Spinal cord (tissue), 10 donors: ENCODE results near the gene NENF. TPM values are rescaled to one million over a fixed set of nuclear protein-coding genes. Genes with fewer than 3 reads are reported as not detected.
"Not testable (repeated sequence)": the region's sequence is repeated elsewhere in the genome, so short reads cannot be mapped to it uniquely, and the experiment has no call there.

Source experiments
- DNase-seq, 6 donors: peaks; one replicate each; pipeline versions ENCODE4 v3.0.0 to v3.0.0-alpha.2; 2013 to 2015; ENCODE audit warnings: low spot score in 6 of 6, low read depth in 4 of 6
- H3K27ac ChIP-seq: one replicate; pipeline ENCODE4 v1.5.1; 2013; ENCODE audit warnings: low read depth, low read length, control low read depth
- H3K27me3 ChIP-seq: one replicate; pipeline ENCODE4 v1.6.1; 2013; ENCODE audit warnings: low read length; ENCODE audit not compliant: control insufficient read depth, insufficient read depth
- H3K36me3 ChIP-seq: one replicate; pipeline ENCODE4 v1.6.1; 2013; ENCODE audit warnings: low read length; ENCODE audit not compliant: control insufficient read depth, insufficient read depth
- H3K4me1 ChIP-seq: one replicate; pipeline ENCODE4 v1.6.1; 2013; ENCODE audit warnings: low read length; ENCODE audit not compliant: control insufficient read depth, insufficient read depth
- H3K4me3 ChIP-seq: one replicate; pipeline ENCODE4 v1.5.1; 2013; ENCODE audit warnings: low read depth, low read length, control low read depth
- H3K9me3 ChIP-seq: one replicate; pipeline ENCODE4 v1.6.1; 2013; ENCODE audit warnings: low read length; ENCODE audit not compliant: control insufficient read depth, insufficient read depth
- WGBS: methylation state at CpG from one replicate; pipeline ENCODE4 v1.1.5; 2013; ENCODE audit warnings: missing lambda C conversion rate; ENCODE audit not compliant: insufficient coverage; 5-methylcytosine and 5-hydroxymethylcytosine counted together
- polyA plus RNA-seq, 2 donors: library from polyadenylated mRNA; unstranded; fragments of 120-200 nt; gene quantifications; one replicate each; pipeline ENCODE4 v1.2.1, GENCODE V29; 2013; ENCODE audit not compliant: insufficient read length in 2 of 2
- total RNA-seq, 2 donors: library from RNA; depleted of rRNA in 1 of 2; stranded (reverse); fragments of 120-200 nt in 1 of 2; fragments of >200 nt in 1 of 2; gene quantifications; one replicate each; pipeline versions ENCODE4 v1.2.3 to v1.2.4, GENCODE V29; 2013 to 2014
- donor health status: healthy.

Gene NENF
- total and polyA plus RNA-seq, 4 donors, result 34.3 to 142 (median 67.8) TPM

GRCh38 chr1:212466898-212467650 is 34.4 kb downstream of the NENF start:
- no peak for DNase-seq
- Histone ChIP-seq H3K9me3 (no peaks in the 10 kb centered on the region), H3K27ac (no peak overlapping the region), H3K36me3 (no peaks in the 10 kb centered on the region), H3K27me3 (no peaks in the 10 kb centered on the region), H3K4me1 (peaks cover 12% of the 10 kb centered on the region), H3K4me3 (no peak overlapping the region)
- WGBS, result 82% methylated on average over 6 of the region's 11 CpGs

GRCh38 chr1:212467843-212468482 is 35.2 kb downstream of the NENF start:
- Histone ChIP-seq H3K27ac (no peak overlapping the region), H3K27me3 (no peaks in the 10 kb centered on the region), H3K4me3 (no peak overlapping the region), H3K4me1 (peaks cover 8% of the 10 kb centered on the region), H3K36me3 (no peaks in the 10 kb centered on the region), H3K9me3 (no peaks in the 10 kb centered on the region)
- WGBS, result no CpG with 5 or more reads among the region's 6 CpGs
- DNase-seq, result no peak

GRCh38 chr1:212470059-212470458 is 37.3 kb downstream of the NENF start:
- Histone ChIP-seq H3K27me3 (no peaks in the 10 kb centered on the region), H3K4me1 (peaks cover 8% of the 10 kb centered on the region), H3K27ac (no peak overlapping the region), H3K4me3 (no peak overlapping the region), H3K9me3 (no peaks in the 10 kb centered on the region), H3K36me3 (no peaks in the 10 kb centered on the region)
- 54% methylated on average over 13 of the region's 15 CpGs for WGBS
- peak in 2 of 6 donors; percentile 40 to 83 for DNase-seq

GRCh38 chr1:212471286-212471685 is 38.6 kb downstream of the NENF start:
- no peak overlapping the region for H3K4me3 ChIP-seq
- no peaks in the 10 kb centered on the region for H3K36me3 ChIP-seq
- WGBS, result 95% methylated on average over 2 of the region's 3 CpGs
- DNase-seq, result no peak
- H3K27ac ChIP-seq, result no peak overlapping the region
- H3K27me3 ChIP-seq, result no peaks in the 10 kb centered on the region
- H3K9me3 ChIP-seq, result no peaks in the 10 kb centered on the region
- H3K4me1 ChIP-seq, result peaks cover 8% of the 10 kb centered on the region

- peaks cover 10% of the 10 kb centered on the region for H3K4me1 ChIP-seq
- no peaks in the 10 kb centered on the region for H3K9me3 ChIP-seq
- H3K27ac ChIP-seq, result no peak overlapping the region
- no peak overlapping the region for H3K4me3 ChIP-seq
- no peak for DNase-seq
- H3K27me3 ChIP-seq, result no peaks in the 10 kb centered on the region
- no peaks in the 10 kb centered on the region for H3K36me3 ChIP-seq
- 93% methylated on average over 15 of the region's 17 CpGs for WGBS
Observed at GRCh38 chr1:212471891-212472675, 39.4 kb downstream of the NENF start.

GRCh38 chr1:212473729-212474128 is 41.0 kb downstream of the NENF start:
- Histone ChIP-seq H3K36me3 (no peaks in the 10 kb centered on the region), H3K27me3 (no peaks in the 10 kb centered on the region), H3K4me1 (peaks cover 15% of the 10 kb centered on the region), H3K27ac (no peak overlapping the region), H3K4me3 (no peak overlapping the region), H3K9me3 (no peaks in the 10 kb centered on the region)
- no peak for DNase-seq
- 94% methylated on average over 9 of the region's 9 CpGs for WGBS

GRCh38 chr1:212475151-212475550 is 42.4 kb downstream of the NENF start:
- Histone ChIP-seq H3K27ac (no peak overlapping the region), H3K4me1 (peaks cover 10% of the 10 kb centered on the region), H3K4me3 (no peak overlapping the region), H3K27me3 (no peaks in the 10 kb centered on the region), H3K9me3 (no peaks in the 10 kb centered on the region), H3K36me3 (no peaks in the 10 kb centered on the region)
- WGBS, result 48% methylated on average over 3 of the region's 4 CpGs
- DNase-seq, result no peak

GRCh38 chr1:212475831-212476230 is 43.1 kb downstream of the NENF start:
- H3K27ac ChIP-seq, H3K4me1 ChIP-seq, H3K9me3 ChIP-seq, H3K4me3 ChIP-seq, DNase-seq, H3K27me3 ChIP-seq, H3K36me3 ChIP-seq: not testable (repeated sequence)
- WGBS, result no CpG with 5 or more reads among the region's 3 CpGs

- peak in 5 of 6 donors; percentile 77 to 97 (median 83) for DNase-seq
- H3K9me3 ChIP-seq, result no peaks in the 10 kb centered on the region
- 32% methylated on average over 8 of the region's 12 CpGs for WGBS
- no peak overlapping the region for H3K27ac ChIP-seq
- peaks cover 7% of the 10 kb centered on the region for H3K4me1 ChIP-seq
- no peaks in the 10 kb centered on the region for H3K36me3 ChIP-seq
- no peak overlapping the region for H3K4me3 ChIP-seq
- H3K27me3 ChIP-seq, result no peaks in the 10 kb centered on the region
Observed at GRCh38 chr1:212477014-212477679, 44.4 kb downstream of the NENF start.
